ENCODE results near the gene ASIP.

The ASIP gene

DNA sequence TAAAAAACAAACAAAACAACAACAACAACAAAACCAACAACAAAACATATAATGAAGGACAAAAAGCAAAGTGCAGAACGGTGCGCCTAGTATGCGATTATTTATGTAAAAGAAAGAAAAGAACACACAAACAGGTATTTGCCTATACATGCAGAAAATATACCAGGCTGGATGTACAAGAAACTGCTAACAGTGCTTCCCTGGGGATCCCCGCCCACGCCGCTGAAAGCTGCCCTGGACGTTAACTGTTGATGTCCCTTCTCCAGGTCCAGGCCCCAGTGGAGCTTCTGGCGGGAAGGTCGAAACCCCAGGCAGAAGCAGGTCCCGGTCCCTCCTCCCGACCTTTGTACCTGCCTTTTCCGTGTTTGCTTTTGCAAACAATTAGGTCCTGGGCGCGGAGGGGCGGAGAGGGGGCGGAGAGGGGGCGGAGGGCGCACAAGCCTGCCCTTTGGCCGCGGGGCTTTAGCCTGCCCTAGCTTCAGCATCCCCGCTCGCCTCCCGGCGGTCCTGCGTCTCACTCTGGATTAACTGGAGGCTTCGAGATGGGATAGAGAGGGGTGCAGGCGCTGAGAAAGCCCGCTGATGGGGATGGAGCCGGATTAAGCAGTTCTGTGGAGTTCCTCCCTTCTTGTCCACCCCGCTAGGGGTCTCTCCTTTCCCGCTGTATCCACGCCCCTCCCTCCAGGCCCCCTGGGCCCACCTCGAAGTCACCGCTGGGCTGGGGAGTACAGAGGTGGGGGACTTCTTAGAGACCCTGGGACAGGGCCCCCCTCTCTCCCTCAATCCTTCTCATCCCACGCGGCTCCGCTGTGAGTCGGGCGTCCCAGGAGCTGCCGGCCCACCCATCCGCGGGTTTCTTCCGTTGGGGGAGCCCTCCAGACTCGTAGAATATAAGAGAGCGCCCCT is 70.1 kb downstream of the ASIP start:
- DNase-seq (ENCODE audit: low spot score) = no peak

DNA sequence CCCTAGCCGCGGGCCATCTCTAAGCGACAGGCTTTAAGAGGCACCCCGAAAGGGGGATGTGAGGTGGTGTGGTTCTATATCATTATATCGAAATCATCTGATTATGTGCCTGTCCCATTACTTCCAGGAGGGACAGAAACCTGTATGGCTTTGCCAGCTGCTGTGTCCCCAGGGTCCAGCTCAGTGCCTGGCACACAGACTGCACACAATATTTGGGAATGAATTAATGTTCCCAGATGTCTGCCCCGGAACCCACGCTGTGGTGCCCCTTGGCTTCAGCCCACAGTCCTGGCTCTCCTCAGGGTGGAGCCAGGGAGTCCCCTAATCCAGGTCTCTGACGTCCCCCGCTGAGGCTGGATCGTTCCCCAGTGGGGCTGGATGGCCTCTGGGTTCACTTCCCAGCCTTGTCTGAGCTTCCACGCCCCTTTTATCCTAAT is 70.8 kb downstream of the ASIP start:
- no peak for DNase-seq (ENCODE audit: low spot score)

- DNase-seq (ENCODE audit: low spot score) = peak; percentile 91
These were observed 71.5 kb downstream of the ASIP start for GRCh38 chr20:34312544-34313217.

DNA sequence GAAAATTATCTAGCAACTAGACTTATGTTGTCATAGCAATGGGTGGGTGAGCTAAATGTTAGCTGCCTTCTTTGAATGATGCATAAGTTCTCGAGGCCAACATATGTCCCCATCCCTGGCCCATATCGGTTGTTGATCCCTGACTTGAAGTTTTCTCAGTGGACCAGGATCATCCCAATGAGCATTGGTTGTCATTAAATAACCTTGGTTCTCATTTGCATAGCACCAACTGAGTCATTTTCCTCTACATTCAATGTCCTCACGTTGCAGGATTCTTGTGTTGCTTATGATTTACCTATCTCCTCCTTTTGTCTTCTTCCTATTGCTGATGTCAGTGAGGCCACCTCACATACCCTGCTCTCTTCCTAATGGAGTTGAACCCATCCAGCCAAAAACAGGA is 74.0 kb downstream of the ASIP start:
- no peak for DNase-seq (ENCODE audit: low spot score)

DNA sequence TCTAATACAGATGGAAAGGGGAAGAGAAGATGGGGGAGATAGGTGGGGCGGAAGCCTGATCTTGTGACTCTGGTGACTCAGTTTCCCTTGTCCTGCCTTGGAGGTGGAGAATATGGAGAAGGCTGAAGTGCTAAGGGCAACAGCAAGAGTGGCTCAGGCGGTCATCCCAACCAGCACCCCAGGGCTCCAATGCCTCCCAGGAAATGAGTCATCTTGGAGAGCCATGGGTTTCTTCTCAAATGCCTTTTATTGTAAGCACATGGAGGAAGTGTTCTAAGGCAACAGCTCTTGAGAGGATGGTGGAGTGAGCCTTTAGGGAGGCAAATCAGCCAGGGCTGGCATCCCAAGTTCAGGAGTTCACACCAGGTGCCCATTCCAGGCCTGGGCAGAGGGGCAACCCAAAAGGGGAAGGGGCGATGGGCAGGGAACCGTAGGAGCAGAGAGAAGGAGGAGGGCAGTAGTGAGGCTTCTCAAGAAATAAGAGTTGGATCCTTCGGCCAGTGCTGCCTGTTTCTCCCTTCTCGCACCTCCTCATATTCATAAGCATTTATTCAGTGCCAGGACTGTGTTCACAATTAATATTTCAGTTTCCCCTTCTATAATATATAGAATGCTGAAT is 75.1 kb downstream of the ASIP start:
- no peak for DNase-seq (ENCODE audit: low spot score)
